Testis (tissue), 3 donors: ENCODE data around the gene TJP2. TPM values are rescaled to one million over a fixed set of nuclear protein-coding genes. Genes with fewer than 3 reads are reported as not detected.

Experiments
- DNase-seq: peaks from one replicate; pipeline ENCODE4 v3.0.0-alpha.2; 2019
- H3K27ac ChIP-seq, 2 donors: fragments of 200-600 bp; sonication (generic); one replicate each; pipeline ENCODE4 v1.5.1; 2019
- H3K27me3 ChIP-seq: fragments of 200-600 bp; sonication (generic); one replicate; pipeline ENCODE4 v1.5.1; 2019
- H3K36me3 ChIP-seq: fragments of 200-600 bp; sonication (generic); one replicate; pipeline ENCODE4 v1.5.1; 2017; ENCODE audit warnings: low read depth; ENCODE audit errors: missing control alignments
- H3K4me1 ChIP-seq: fragments of 200-600 bp; sonication (generic); one replicate; pipeline ENCODE4 v1.5.1; 2019
- H3K4me3 ChIP-seq, 2 donors: fragments of 200-600 bp; sonication (generic); one replicate each; pipeline ENCODE4 v1.5.1; 2017 to 2019
- H3K9me3 ChIP-seq: fragments of 200-600 bp; sonication (generic); one replicate; pipeline ENCODE4 v1.5.1; 2017
- POLR2A ChIP-seq: fragments of 450-650 bp; IDR thresholded peaks from one replicate; pipeline ENCODE4 v1.6.1; 2017; ENCODE audit warnings: antibody characterized with exemption, mild to moderate bottlenecking, moderate library complexity
- WGBS, 2 donors: methylation state at CpG; one replicate each; pipeline ENCODE4 v1.1.5; 2018; 5-methylcytosine and 5-hydroxymethylcytosine counted together
- intact Hi-C: fragments of 100-400 bp; cut with DNase I; formaldehyde crosslinking; loops from one replicate; pipeline ENCODE4 v1.15.1; 2023; ENCODE audit warnings: low total_unique reads
- polyA plus RNA-seq: library from polyadenylated mRNA; stranded (reverse); fragments of 350-450 nt; fragmentation: Illumina TruSeq; extraction: RNeasy Lipid Tissue Mini Kit (QIAGEN cat#74804); gene quantifications from one replicate; pipeline ENCODE4 v1.2.3, GENCODE V29; 2014; ENCODE audit warnings: low read depth, low replicate concordance; ENCODE audit not compliant: insufficient read depth
- total RNA-seq, 2 donors: library from RNA; depleted of rRNA; stranded (reverse); fragments of >200 nt; gene quantifications; one replicate each; pipeline ENCODE4 v1.2.3, GENCODE V29; 2016
- TF ChIP-seq, protein P1 (sequence below), 3 experiments: fragments of 450-650 bp in 2 of 3; fragments of 200-600 bp in 1 of 3; sonication (generic) in 1 of 3; IDR thresholded peaks; one replicate each; pipeline ENCODE4 v1.5.1; 2016 to 2019; ENCODE audit warnings: antibody characterized with exemption in 3 of 3, mild to moderate bottlenecking in 2 of 3, moderate library complexity in 1 of 3

Gene TJP2
- total and polyA plus RNA-seq, 3 donors from 2014 or later: 108 to 168 (median 148) TPM

DNA sequence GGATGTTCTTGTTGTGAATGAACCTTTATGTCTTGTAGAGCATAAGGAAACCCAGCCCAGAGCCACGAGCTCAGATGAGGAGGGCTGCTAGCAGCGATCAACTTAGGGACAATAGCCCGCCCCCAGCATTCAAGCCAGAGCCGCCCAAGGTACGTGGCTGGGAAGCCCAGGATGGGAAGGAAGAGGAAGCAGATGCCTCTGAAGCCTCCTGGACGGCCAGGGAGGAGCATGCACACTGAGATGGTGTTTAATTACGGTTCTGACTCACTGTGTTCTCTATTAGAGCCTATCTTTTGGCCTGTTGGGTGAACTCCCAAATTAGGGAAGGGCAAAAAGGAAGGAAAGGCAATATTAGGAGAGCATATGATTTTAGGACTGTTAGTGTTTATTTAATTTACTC, 75.3 kb downstream of the TJP2 start:
- DNase-seq: no peak
- 71 to 74% methylated on average over 7 of the region's 7 CpGs for WGBS, 2 donors

DNA sequence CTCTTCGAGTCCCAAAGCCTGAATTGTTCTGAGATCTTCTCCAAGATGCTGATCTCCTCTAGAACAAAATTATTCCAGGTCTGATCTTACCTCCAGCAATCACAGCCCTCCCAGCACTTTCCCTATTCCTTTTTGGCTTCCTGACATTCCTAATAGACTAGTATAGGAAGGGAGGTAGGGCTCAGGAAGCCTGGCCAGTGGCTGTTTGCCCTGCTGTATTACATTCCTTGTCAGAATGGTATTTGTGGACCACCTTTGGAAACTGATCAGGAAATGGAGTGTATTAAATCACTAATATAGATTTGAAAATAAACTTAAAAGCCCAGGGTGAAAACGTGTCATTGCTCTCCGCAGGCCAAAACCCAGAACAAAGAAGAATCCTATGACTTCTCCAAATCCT, 76.6 kb downstream of the TJP2 start:
- Histone ChIP-seq H3K4me1 (no peaks in the 10 kb centered on the region), H3K4me3 (no peak overlapping the region), H3K9me3 (no peaks in the 10 kb centered on the region), H3K27ac (no peak overlapping the region), H3K27me3 (no peaks in the 10 kb centered on the region), H3K36me3 (no peaks in the 10 kb centered on the region)
- no peak for TF ChIP-seq POLR2A
- TF ChIP-seq, protein P1, sequence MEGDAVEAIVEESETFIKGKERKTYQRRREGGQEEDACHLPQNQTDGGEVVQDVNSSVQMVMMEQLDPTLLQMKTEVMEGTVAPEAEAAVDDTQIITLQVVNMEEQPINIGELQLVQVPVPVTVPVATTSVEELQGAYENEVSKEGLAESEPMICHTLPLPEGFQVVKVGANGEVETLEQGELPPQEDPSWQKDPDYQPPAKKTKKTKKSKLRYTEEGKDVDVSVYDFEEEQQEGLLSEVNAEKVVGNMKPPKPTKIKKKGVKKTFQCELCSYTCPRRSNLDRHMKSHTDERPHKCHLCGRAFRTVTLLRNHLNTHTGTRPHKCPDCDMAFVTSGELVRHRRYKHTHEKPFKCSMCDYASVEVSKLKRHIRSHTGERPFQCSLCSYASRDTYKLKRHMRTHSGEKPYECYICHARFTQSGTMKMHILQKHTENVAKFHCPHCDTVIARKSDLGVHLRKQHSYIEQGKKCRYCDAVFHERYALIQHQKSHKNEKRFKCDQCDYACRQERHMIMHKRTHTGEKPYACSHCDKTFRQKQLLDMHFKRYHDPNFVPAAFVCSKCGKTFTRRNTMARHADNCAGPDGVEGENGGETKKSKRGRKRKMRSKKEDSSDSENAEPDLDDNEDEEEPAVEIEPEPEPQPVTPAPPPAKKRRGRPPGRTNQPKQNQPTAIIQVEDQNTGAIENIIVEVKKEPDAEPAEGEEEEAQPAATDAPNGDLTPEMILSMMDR (IDR thresholded peaks at IDR 0.05): no peak
- 85 to 93% methylated on average over 3 of the region's 3 CpGs for WGBS, 2 donors
- no peak for DNase-seq
- intact Hi-C loops: no loop called here

More for the DNA sequence above, 75.3 kb downstream of the TJP2 start:
- no peaks in the 10 kb centered on the region for H3K36me3 ChIP-seq
- no peaks in the 10 kb centered on the region for H3K9me3 ChIP-seq
- no peak for TF ChIP-seq POLR2A
- TF ChIP-seq, protein P1 (IDR thresholded peaks at IDR 0.05): no peak
- no peaks in the 10 kb centered on the region for H3K4me1 ChIP-seq
- intact Hi-C loops: no loop called here
- no peaks in the 10 kb centered on the region for H3K27me3 ChIP-seq
- no peak overlapping the region for H3K27ac ChIP-seq
- no peak overlapping the region for H3K4me3 ChIP-seq

DNA sequence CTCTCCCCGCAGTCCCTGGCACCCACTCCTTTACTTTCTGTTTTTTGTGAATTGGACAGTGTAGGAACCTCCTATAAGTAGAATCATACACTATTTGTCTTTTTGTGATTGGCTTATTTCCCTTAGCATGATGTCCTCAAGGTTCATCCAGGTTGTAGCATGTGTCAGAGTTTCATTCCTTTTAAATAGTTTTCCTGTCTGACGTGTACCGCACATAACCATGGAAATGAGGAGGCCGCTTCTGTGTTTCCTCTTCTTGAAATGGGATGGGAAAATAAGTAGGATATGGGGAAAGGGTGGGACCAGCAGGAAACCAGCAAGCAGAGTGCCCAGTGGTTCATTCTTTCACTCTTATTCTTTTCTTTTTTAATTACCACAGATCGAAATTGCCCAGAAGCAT, 78.4 kb downstream of the TJP2 start:
- Histone ChIP-seq H3K9me3 (no peaks in the 10 kb centered on the region), H3K4me1 (no peaks in the 10 kb centered on the region), H3K4me3 (no peak overlapping the region), H3K27me3 (no peaks in the 10 kb centered on the region), H3K36me3 (no peaks in the 10 kb centered on the region), H3K27ac (no peak overlapping the region)
- 88 to 93% methylated on average over 5 of the region's 5 CpGs for WGBS, 2 donors
- TF ChIP-seq, protein P1 (IDR thresholded peaks at IDR 0.05): no peak
- no peak for TF ChIP-seq POLR2A
- no peak for DNase-seq
- intact Hi-C loops: no loop called here

GRCh38 chr9:69253057-69253456, 79.0 kb downstream of the TJP2 start:
- TF ChIP-seq, protein P1 (IDR thresholded peaks at IDR 0.05): no peak
- no peak for TF ChIP-seq POLR2A
- DNase-seq: no peak
- Histone ChIP-seq H3K4me3 (no peak overlapping the region), H3K27me3 (no peaks in the 10 kb centered on the region), H3K36me3 (no peaks in the 10 kb centered on the region), H3K4me1 (no peaks in the 10 kb centered on the region), H3K9me3 (no peaks in the 10 kb centered on the region), H3K27ac (no peak overlapping the region)
- WGBS, 2 donors: 77% methylated on average over 4 of the region's 4 CpGs
- intact Hi-C loops: no loop called here

- intact Hi-C loops: no loop called here
- 93% methylated on average over 11 of the region's 11 CpGs for WGBS, 2 donors
Observed at GRCh38 chr9:69254223-69254622, 80.1 kb downstream of the TJP2 start.

More at GRCh38 chr9:69254223-69254622, 80.1 kb downstream of the TJP2 start:
- no peaks in the 10 kb centered on the region for H3K36me3 ChIP-seq
- no peaks in the 10 kb centered on the region for H3K9me3 ChIP-seq
- DNase-seq: no peak
- no peaks in the 10 kb centered on the region for H3K4me1 ChIP-seq
- no peak overlapping the region for H3K4me3 ChIP-seq
- no peak overlapping the region for H3K27ac ChIP-seq
- H3K27me3 ChIP-seq: no peaks in the 10 kb centered on the region
- no peak for TF ChIP-seq POLR2A
- TF ChIP-seq, protein P1 (IDR thresholded peaks at IDR 0.05): no peak
